GM12878 (cell line): ENCODE data around the gene HSD17B12.

Experiments used
- CTCF ChIP-seq, 3 experiments: IDR thresholded peaks in 2 of 3; conservative IDR thresholded peaks in 1 of 3; 2 replicates each; pipeline ENCODE4 v1.5.1; 2011; ENCODE audit warnings: low read depth in 3 of 3, low read length in 3 of 3, mild to moderate bottlenecking in 3 of 3, control low read depth in 2 of 3, moderate library complexity in 2 of 3, inconsistent platforms in 1 of 3, mixed read lengths in 1 of 3; ENCODE audit not compliant: control insufficient read depth in 2 of 3, insufficient read depth in 1 of 3; ENCODE audit errors: extremely low read depth in 1 of 3
- JUND ChIP-seq: IDR thresholded peaks from 2 replicates; pipeline ENCODE4 v1.6.1; 2012; ENCODE audit warnings: low read depth, mild to moderate bottlenecking, low read length, improper control_type of control experiment, moderate library complexity
- MTA3 ChIP-seq: IDR thresholded peaks from 2 replicates; pipeline ENCODE4 v1.6.1; 2012; ENCODE audit warnings: low read length, inconsistent platforms, borderline replicate concordance
- MYC ChIP-seq: IDR thresholded peaks from 2 replicates; pipeline ENCODE4 v1.6.1; 2011; ENCODE audit warnings: mild to moderate bottlenecking, low read length, moderate library complexity, inconsistent platforms; ENCODE audit not compliant: insufficient read depth, insufficient replicate concordance, insufficient read length, severe bottlenecking
- NR2C2 ChIP-seq: IDR thresholded peaks from 2 replicates; pipeline ENCODE4 v1.6.1; 2011; ENCODE audit warnings: borderline replicate concordance, low read depth; ENCODE audit not compliant: control insufficient read depth, insufficient read length
- PBX3 ChIP-seq: IDR thresholded peaks from 2 replicates; pipeline ENCODE4 v1.6.1; 2011; ENCODE audit warnings: mild to moderate bottlenecking, low read depth, low read length, moderate library complexity; ENCODE audit not compliant: insufficient replicate concordance
- POLR2A ChIP-seq: IDR thresholded peaks from 2 replicates; pipeline ENCODE4 v1.6.1; 2011; ENCODE audit warnings: low read depth, mild to moderate bottlenecking, low read length
- POLR2AphosphoS2 ChIP-seq: IDR thresholded peaks from 2 replicates; pipeline ENCODE4 v1.6.1; 2011; ENCODE audit warnings: low read depth, mild to moderate bottlenecking, low read length, improper control_type of control experiment, moderate library complexity
- SIN3A ChIP-seq: IDR thresholded peaks from 2 replicates; pipeline ENCODE4 v1.6.1; 2012; ENCODE audit warnings: low read depth, low read length, improper control_type of control experiment
- SMC3 ChIP-seq: IDR thresholded peaks from 2 replicates; pipeline ENCODE4 v1.6.1; 2011; ENCODE audit warnings: low read length, improper control_type of control experiment, borderline replicate concordance
- USF1 ChIP-seq: IDR thresholded peaks from 2 replicates; pipeline ENCODE4 v1.6.1; 2011; ENCODE audit warnings: borderline replicate concordance, low read depth, mild to moderate bottlenecking, moderate library complexity, mixed read lengths, low read length; ENCODE audit not compliant: insufficient read depth; ENCODE audit errors: extremely low read length

GRCh38 chr11:43819926-43820325, 139.4 kb downstream of the HSD17B12 start:
- TF ChIP-seq JUND (no peak), SIN3A (no peak), POLR2A (no peak), NR2C2 (no peak), USF1 (no peak), POLR2AphosphoS2 (no peak), PBX3 (peak; percentile 77), MYC (no peak), MTA3 (no peak), CTCF (IDR thresholded peaks at IDR 0.05 in 2 of 3, conservative IDR thresholded peaks at IDR 0.05 in 1 of 3; ENCODE audit: control insufficient read depth in 2 of 3, extremely low read depth in 1 of 3, insufficient read depth in 1 of 3, low read depth in 3 of 3, low read length in 3 of 3) (no peak), SMC3 (no peak)
